Activated CD4-positive, alpha-beta T cell treated with anti-CD3 and anti-CD28 coated beads, Interleukin-2, Interleukin-6, amounts not matched to agents 100 ng/mL and 50 ng/mL, durations not matched to agents 16 hours and 8 hours (primary cell): Measurements from ENCODE around the gene ATP8B4.
"Not testable (repeated sequence)": the region's sequence is repeated elsewhere in the genome, so short reads cannot be mapped to it uniquely, and the experiment has no call there.

Source experiments
- DNase-seq: peaks from one replicate; pipeline ENCODE4 v3.0.0-alpha.2; 2020

The ATP8B4 gene

GRCh38 chr15:50140098-50140497, 21.1 kb upstream of the ATP8B4 start:
- DNase-seq: no peak

- DNase-seq: no peak
Measured at GRCh38 chr15:50138391-50138790, 19.4 kb upstream of the ATP8B4 start.

GRCh38 chr15:50137893-50138292, 18.9 kb upstream of the ATP8B4 start:
- peak; percentile 37 for DNase-seq

- peak; percentile 76 for DNase-seq
Measured at GRCh38 chr15:50137330-50137761, 18.3 kb upstream of the ATP8B4 start.

GRCh38 chr15:50135031-50135551, 16.1 kb upstream of the ATP8B4 start:
- peak; percentile 93 for DNase-seq

GRCh38 chr15:50134524-50135024, 15.5 kb upstream of the ATP8B4 start:
- no peak for DNase-seq

GRCh38 chr15:50132251-50132984, 13.4 kb upstream of the ATP8B4 start:
- DNase-seq: not testable (repeated sequence)

GRCh38 chr15:50131617-50132016, 12.6 kb upstream of the ATP8B4 start:
- no peak for DNase-seq

GRCh38 chr15:50128266-50128665, 9.2 kb upstream of the ATP8B4 start:
- no peak for DNase-seq

GRCh38 chr15:50127255-50127777, 8.3 kb upstream of the ATP8B4 start:
- no peak for DNase-seq

- no peak for DNase-seq
Measured at GRCh38 chr15:50126072-50126471, 7.0 kb upstream of the ATP8B4 start.

- DNase-seq: no peak
Measured at GRCh38 chr15:50124631-50125030, 5.6 kb upstream of the ATP8B4 start.

- DNase-seq: peak; percentile 40
Measured at GRCh38 chr15:50123861-50124557, 5.0 kb upstream of the ATP8B4 start.

GRCh38 chr15:50120729-50121128, 1.7 kb upstream of the ATP8B4 start:
- no peak for DNase-seq

GRCh38 chr15:50117431-50118027, 1.5 kb downstream of the ATP8B4 start:
- no peak for DNase-seq

- DNase-seq: peak; percentile 68
Measured at GRCh38 chr15:50116477-50116876, 2.6 kb downstream of the ATP8B4 start.

- no peak for DNase-seq
Measured at GRCh38 chr15:50113992-50114780, 4.8 kb downstream of the ATP8B4 start.

- DNase-seq: no peak
Measured at GRCh38 chr15:50113187-50113505, 5.9 kb downstream of the ATP8B4 start.

- no peak for DNase-seq
Measured at GRCh38 chr15:50112488-50113186, 6.4 kb downstream of the ATP8B4 start.

GRCh38 chr15:50110285-50110684, 8.7 kb downstream of the ATP8B4 start:
- DNase-seq: no peak

- peak; percentile 61 for DNase-seq
Measured at GRCh38 chr15:50109076-50109987, 9.7 kb downstream of the ATP8B4 start.
